Measurements from ENCODE around the gene LRRC15.

GRCh38 chr3:194327218-194328052 lies 42.1 kb downstream of the LRRC15 start:
- TF ChIP-seq CTCF (conservative IDR thresholded peaks at IDR 0.05; ENCODE audit: low read depth in 2 of 2) (no peak), EZH2phosphoT487 (IDR thresholded peaks at IDR 0.05; ENCODE audit: unreplicated experiment) (no peak), REST (IDR thresholded peaks at IDR 0.05; ENCODE audit: unreplicated experiment) (no peak), EZH2 (IDR thresholded peaks at IDR 0.05; ENCODE audit: low read depth, unreplicated experiment) (no peak), CREB1 (CRISPR knock-in tag; IDR thresholded peaks at IDR 0.05; ENCODE audit: low read depth) (no peak), ZNF114 (CRISPR knock-in tag; IDR thresholded peaks at IDR 0.05) (no peak)
